Measurements from ENCODE around the gene PPP1R14D. TPM values are rescaled to one million over a fixed set of nuclear protein-coding genes. Genes with fewer than 3 reads are reported as not detected.

Gene PPP1R14D
- total RNA-seq, 1 donor from 2014 or later, result not detected

DNA sequence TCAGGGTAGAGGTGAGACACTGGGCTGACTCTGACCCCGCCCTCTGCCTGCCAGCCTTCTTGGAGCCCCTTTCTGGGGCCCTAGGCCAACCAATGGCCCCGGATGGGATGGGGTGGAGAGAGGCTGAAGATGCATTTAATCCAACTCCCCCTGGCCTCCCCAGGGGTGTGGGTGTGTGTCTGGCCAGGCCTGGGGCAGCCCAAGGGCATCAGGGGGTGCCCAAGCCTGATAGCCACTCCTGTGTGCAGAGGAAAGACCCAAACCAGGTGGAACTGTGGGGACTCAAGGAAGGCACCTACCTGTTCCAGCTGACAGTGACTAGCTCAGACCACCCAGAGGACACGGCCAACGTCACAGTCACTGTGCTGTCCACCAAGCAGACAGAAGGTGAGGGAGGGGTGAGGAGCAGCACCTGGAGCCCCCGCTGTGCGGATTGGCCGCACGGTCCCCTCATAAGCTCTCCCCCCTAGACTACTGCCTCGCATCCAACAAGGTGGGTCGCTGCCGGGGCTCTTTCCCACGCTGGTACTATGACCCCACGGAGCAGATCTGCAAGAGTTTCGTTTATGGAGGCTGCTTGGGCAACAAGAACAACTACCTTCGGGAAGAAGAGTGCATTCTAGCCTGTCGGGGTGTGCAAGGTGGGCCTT, 24.9 kb upstream of the PPP1R14D start:
- FAIRE-seq (no peak), DNase-seq (ENCODE audit: low spot score in 2 of 2) (no peak)

DNA sequence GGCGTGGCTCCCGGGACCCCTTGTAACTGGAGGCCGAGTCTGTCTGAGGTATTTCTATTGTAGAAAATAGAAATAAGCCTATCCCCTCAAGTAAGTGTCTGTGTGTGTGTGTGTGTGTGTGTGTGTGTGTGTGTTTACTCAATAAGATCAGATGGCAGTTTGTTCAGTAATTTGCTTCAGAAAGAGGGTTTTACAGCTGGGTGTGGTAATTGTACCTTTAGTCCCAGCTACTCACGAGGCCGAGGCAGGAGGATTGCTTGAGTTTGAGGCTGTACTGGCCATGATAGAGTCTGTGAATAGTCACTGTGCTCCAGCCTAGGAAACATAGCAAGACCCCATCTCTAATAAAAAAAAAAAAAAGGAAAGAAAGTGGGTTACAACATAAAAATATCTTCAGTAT, 24.0 kb upstream of the PPP1R14D start:
- no peak for FAIRE-seq

DNA sequence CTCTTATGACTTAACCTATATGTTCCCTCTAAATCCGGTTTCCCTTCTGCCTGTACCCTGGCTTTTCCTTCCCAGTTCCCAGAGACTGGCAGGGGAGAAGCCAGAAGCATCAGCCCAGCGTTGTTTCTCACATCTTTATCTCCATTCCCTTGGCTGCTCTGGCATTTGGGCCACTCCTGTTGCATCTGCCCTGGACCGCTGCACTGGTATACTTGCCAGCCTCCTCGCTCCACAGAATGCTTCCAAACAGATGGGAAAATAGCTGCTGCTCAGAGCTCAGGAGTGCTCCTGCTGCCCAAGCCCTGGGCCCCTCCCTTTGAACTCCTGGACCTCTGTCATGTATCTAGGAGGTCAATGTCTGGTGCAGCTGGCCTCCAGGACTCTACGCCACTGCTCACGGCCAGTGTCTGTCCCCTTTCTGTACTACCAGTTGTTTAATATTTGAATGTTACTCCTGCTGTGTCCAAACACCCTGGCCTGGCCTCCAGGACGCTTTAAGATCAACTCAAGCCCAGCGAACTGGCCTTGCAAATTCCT, 22.1 kb upstream of the PPP1R14D start:
- FAIRE-seq (no peak), DNase-seq (ENCODE audit: low spot score in 2 of 2) (no peak)

More for the DNA sequence above, 24.0 kb upstream of the PPP1R14D start:
- no peak for DNase-seq (ENCODE audit: low spot score in 2 of 2)

DNA sequence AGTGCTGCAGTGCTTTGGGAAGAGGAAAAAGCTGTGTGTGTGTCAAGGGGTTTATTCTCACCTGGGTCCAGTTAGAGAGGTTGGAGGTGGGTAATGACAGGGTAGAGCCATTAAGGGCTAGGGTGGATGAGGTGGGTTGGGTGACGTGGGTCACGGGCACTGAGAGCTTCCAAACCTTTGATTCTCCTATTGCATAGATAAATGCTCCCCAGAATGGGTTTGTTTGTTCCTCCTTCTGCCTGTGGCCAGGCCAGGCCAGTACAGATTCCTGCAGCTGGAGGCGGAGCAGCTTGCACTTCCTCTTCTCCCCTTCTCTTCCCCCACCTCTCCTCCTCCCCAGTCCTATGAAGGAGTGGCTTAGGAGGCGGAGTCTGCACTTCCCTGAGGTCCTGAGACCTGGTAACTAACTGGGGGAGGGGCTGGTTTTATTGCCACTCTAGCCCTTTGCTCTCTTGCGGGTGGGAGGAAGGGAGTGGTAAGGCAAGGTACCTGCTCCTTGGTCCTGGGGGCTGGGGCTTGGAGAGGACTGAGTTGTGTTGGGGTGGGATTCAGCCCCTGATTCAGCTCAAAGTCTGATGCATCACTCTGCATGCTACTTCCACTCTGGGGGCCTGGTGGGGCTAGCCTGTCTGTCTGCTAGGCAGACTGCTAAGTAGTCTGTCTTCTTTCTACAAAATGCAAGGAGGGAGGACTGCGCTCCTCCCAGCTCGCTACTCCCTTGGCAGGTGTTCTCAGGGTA, 18.9 kb upstream of the PPP1R14D start:
- FAIRE-seq, result no peak
- no peak for DNase-seq (ENCODE audit: low spot score in 2 of 2)

DNA sequence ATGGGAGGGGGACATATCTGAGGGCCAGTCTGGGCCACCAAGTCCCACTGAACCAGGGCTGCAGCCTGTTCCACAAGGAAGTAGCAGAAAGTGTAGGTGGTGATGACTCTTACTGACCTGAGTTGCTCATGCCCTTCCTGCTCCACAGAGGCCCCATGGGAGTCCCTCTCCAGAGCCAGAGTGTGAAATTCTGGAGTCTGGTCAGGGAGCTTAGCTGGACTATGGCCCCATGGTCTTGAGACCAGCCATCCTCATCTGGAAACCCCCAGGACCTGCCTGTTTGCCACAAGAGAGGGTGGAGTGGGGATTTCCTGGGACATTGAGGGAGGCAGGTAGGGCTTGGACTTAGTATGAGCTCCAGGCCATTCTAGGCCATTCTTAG, 18.3 kb upstream of the PPP1R14D start:
- no peak for FAIRE-seq
- DNase-seq (ENCODE audit: low spot score in 2 of 2), result no peak

DNA sequence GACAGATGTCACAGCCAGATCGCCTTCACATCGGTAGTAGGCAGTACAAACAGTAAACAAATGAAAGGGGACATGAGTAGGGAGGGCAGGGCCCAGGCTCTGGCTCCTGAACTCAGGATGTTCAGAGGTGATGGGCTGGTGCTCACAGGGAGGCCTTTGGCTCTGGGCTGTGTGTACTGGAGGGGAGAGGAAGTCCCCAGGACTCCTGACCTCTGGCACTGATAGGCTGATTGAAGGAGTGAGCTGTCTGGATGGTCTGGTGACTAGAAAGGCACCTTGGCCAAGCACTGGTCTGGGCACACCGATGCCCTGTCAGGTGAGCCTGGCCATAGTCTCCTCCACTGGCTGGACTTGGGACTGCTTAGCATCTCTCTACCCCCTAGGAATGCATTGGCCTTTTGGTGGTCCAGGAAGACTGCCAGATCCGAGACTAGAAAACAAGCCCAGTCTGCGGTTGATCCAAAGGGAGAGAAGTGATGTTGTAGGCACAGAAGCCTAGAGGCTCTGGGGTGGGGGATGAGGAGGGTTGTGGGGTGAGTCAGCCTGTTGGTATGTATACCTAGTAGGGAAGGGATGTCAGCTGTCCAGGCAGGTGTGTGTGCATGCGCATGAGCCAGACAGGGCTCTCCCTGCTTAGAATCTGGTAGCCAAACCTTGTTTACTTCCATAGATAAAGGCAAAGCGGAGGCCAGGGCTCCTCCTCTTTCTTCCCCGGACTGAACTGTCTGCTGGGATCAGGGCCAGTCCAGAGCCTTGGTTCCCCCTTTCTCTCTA, 17.2 kb upstream of the PPP1R14D start:
- DNase-seq (ENCODE audit: low spot score in 2 of 2) (no peak), FAIRE-seq (no peak)

DNA sequence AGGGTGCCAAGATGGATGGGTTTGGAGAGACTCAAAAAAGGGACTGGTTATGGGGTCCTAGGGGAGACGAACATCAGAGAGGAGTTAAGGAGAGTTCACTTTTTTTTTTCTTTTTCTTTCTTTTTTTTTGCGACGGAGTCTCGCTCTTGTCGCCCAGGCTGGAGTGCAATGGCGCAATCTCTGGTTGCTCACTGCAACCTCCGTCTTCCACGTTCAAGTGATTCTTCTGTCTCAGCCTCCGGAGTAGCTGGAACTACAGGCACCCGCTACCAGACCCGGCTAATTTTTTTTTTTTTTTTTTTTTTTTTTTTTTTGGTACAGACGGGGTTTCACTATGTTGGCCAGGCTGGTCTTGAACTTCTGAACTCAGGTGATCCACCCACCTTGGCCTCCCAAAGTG, 16.5 kb upstream of the PPP1R14D start:
- FAIRE-seq, result no peak
- DNase-seq (ENCODE audit: low spot score in 2 of 2), result no peak

DNA sequence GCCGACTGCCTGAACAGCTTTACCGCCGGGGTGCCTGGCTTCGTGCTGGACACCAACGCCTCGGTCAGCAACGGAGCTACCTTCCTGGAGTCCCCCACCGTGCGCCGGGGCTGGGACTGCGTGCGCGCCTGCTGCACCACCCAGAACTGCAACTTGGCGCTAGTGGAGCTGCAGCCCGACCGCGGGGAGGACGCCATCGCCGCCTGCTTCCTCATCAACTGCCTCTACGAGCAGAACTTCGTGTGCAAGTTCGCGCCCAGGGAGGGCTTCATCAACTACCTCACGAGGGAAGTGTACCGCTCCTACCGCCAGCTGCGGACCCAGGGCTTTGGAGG, 16.2 kb upstream of the PPP1R14D start:
- DNase-seq (ENCODE audit: low spot score in 2 of 2) (no peak), FAIRE-seq (no peak)

DNA sequence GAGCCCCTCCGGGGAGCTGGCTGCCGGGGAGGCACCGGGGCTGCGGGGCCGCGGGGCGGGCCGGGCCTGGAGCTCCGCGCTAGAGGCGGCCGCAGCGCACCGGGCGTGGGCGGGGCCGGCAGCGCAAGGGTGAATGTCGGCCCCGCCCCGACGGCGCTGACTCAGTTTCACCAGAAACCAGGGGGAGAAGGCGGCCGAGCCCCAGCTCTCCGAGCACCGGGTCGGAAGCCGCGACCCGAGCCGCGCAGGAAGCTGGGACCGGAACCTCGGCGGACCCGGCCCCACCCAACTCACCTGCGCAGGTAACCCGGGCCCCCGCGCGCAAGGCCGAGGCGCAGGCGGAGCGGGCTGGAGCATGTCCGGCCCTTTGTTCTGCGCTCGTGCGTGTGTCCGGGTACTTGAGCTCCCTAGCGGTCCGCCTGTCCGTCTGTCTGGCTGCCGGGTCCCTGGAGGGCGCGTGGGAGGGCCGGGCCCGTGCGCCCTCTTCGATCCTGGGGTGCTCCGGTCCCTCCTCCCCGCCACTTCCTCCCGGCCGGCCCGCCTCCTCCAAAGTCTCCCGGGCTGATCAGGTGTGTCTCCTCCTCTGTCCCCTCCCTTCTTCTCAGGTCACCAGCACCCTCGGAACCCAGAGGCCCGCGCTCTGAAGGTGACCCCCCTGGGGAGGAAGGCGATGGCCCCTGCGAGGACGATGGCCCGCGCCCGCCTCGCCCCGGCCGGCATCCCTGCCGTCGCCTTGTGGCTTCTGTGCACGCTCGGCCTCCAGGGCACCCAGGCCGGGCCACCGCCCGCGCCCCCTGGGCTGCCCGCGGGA, 15.6 kb upstream of the PPP1R14D start, which contains the start of gene SPINT1:
Gene SPINT1, plus strand, starts transcription at position 164 of the 811 bp plus-strand sequence. Its CDS starts 507 bp downstream, at position 671.
- DNase-seq (ENCODE audit: low spot score in 2 of 2) (peak in 1 of 2 donors; percentile 43), FAIRE-seq (no peak)

DNA sequence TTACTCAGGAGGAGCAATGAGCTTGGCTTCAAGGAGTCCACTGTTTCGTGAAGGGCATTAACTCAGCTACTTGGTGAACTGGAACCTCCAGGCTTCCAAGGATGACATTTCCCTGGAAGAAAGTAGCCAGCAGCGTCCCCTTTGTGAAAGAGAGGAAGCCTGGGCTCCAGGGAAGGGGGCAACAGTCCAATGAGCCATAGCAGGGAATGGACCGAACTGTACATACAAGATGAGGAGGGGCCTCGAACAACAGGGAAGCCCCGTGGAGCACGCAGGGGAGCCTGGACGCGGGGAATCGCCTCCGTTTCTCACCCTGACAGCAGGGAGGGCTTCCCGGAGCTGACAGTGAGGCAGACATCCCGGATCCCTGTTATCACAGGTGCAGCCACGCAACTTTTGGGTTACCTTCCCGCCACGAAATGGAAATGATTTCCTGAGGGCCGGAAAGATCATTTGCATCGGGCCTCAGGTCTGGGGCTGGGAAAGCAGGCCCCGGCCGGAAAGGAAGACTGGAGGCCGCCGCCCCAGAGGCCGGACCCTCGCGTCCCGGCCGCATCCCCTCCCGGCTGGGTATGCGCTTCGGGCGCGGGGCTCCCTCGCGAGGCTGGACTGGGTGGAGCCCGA, 14.9 kb upstream of the PPP1R14D start:
- FAIRE-seq, result no peak

DNA sequence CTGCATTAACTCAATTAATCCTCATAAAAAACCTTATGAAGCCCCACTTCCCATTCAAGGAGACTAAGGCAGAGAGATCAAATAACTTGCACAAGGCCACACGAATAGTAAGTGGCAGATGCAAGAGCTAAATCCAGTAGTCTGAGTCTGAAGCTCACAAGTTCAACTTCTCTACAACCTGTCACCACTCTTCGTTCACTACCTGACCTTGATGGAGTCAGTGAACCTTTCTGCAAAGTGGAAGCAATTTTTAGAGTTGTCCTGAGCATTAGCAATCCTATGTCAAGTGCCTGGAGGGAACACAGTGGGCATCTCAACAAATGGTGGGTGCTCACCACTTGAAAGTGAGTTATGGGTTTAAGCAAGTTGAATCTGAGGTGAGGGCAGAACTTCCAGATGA, 13.2 kb upstream of the PPP1R14D start:
- DNase-seq (ENCODE audit: low spot score in 2 of 2), result no peak
- FAIRE-seq, result no peak

More for the DNA sequence above, 14.9 kb upstream of the PPP1R14D start:
- DNase-seq (ENCODE audit: low spot score in 2 of 2), result no peak

DNA sequence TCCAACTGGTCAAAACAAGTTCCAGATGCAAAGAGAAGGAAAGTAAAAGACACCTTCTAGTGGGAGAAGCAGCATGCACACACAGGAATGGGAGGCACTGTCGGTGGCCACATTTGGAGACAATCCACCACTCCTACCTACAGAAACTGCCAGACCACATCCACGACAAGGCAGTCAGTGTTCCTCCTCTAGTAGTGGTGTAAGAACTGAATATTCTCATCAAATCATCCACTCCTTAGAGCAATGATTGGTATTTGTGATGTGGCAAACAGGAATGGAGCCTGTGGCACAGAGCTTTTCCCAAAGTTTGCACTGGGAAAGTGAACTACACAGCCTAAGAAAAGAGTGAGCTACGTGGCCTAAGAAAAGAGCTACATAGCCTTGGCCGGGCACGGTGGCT, 10.2 kb upstream of the PPP1R14D start:
- no peak for FAIRE-seq
- DNase-seq (ENCODE audit: low spot score in 2 of 2), result no peak

DNA sequence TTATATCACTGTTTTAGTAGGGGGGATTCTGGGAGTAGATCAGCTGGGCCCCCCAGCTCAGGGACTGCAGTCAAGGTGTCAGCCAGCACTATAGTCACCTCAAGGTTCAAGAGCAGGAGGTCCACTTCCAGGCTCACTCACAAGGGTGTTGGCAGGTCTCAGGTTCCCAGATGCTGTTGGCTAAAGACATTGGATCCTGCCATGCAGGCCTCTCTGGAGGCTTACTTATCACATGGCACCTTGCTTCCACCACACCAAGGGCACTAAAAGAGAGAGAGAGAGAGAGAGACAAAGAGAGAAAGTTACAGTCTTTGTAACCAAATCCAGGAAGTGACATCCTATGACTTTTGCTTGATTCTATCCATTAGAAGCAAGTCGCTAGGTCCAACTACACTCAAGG, 7.5 kb upstream of the PPP1R14D start:
- FAIRE-seq, result no peak
- no peak for DNase-seq (ENCODE audit: low spot score in 2 of 2)

DNA sequence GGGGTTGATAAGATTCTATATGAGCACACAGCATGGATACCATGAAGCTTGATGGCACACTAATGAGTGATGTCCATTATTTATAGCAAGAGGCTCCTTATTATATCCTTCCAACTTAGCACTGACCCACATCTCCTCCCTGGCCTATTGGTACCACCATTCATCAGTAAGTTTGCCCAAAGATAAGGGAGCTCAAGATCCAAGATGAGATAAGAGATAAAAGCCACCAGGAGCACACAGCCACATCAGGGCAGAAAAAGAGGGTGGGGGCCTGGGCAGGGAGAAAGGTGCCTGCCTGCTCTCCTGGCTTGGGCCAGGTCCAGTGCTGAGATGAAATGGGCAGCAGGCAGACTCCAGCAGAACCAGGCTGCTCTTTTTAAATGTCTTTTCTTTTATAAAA, 4.4 kb upstream of the PPP1R14D start:
- no peak for DNase-seq (ENCODE audit: low spot score in 2 of 2)
- FAIRE-seq, result no peak

DNA sequence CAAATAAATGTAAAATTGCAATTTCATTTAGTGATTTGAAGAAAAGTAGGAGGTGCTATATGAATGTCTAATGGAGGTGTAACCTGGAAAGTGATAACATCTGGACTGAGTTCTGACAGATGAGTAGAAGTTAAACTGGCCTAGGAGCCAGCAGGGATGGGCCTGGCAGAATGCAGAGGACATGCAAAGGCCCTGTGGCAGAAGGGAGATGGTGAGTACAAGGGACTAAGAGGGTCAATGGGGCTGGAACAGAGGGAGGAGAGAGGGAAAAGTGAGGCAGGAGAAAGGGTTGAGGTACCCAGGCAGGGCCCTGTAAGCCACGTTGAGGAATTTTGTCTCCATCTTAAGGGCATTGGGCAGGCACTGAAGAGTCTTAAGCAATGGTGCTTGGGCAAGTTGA, 3.4 kb upstream of the PPP1R14D start:
- FAIRE-seq (no peak), DNase-seq (ENCODE audit: low spot score in 2 of 2) (no peak)

DNA sequence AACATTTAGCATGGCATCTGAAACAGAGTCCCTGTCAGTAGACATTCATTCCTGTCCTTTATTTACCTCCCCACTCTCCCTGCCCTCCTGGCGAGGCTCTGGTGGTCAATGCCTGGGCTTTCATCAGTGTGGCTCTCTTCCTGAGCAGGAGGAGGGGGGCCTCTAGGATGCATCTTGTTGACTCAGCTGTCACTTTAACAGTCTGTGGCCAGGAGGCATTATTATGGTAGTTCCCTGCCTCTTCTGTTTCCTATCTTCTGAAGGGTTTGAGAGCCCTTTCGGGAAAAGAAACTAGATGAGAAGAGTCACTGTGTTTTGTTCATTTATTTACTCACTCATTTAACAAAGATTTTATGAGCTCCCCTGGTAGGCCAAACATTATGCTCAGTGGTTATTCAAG, 2.4 kb upstream of the PPP1R14D start:
- FAIRE-seq, result no peak
- DNase-seq (ENCODE audit: low spot score in 2 of 2), result no peak

DNA sequence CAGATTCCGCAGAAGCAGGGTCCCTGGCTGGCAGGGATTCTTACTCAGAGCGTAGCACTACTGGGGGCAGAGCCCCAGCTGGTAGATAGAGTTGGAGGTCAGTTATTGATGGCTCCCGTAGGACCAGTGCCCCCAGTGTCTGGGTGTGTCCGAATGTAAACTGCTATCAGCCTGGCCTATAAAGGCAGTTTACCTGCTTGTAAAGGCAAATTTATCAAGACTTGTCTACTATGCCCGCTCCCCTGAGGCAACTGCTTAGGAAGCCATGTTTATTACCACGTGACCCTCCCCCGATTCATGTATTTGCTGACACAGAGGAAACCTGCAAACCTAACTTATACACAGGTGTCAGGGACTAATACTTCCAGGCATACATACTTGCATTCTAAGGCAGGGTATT, 607 bp upstream of the PPP1R14D start:
- no peak for DNase-seq (ENCODE audit: low spot score in 2 of 2)
- no peak for FAIRE-seq

DNA sequence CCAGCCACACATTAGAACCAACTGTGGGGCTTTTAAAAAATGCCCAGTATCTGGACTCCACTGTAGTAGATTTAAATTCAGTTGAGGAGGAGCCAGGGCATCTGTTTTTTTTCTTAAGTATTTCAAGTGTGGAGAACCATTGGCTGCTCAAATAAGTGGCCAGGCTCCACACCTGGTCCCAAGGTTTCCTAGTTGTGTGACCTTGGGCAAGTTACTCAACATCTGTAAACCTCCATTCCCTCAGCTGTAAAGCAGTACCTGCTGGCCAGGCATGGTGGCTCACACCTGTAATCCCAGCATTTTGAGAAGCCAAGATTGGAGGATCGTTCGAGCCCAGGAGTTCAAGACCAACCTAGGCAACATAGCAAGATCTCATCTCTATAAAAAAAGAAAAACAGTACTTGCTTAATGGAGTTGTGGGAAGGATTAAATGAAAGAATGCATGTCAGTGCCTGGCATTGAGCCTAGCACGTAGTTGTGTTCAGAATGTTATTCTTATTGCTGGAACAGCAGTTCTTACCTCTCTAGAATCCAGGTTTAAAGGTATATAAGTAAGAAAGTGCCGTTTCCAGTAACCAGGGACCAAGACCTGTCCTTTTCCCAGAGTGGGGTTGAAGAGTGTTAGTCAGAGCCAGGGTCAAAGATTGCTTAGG, 2.0 kb downstream of the PPP1R14D start:
- no peak for FAIRE-seq
- no peak for DNase-seq (ENCODE audit: low spot score in 2 of 2)

DNA sequence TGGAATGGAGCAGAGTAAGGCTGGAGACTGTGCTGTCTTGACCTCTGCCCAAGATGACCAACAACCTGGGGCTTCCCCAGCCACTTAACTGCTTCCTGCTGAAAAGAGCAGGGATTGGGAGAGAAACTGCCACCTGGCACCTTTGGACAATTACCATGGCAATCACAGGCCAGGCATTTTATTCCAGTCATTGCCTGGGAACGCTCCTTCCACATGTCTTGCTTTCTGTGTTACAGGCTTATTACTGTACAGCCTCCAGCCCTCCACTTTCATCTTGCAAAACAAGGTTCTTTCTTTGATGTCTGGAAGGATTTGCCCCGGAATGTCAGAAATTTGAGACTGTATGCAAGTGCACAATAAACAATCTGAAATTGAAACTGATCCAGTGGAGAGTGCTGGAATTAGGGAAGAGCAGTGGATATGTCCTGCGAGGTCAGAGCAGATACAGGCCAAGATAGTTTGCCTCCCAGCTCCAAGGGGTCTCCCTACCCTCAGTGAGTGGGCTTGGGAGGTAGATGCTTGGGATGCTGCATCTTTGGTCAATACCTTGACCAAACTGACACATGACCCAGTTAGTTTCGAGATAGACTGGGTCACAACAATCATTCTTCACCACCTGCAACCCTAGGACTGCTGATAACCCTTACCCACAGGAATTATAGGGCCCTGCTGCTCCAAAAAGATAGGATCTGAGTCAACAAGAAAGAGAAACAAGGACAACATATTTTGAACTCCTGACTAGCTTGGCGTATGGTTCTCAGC, 2.7 kb downstream of the PPP1R14D start:
- no peak for FAIRE-seq
- no peak for DNase-seq (ENCODE audit: low spot score in 2 of 2)
